GM21619 (cell line): ENCODE results near the gene MASP2.
"Not testable (repeated sequence)": the region's sequence is repeated elsewhere in the genome, so short reads cannot be mapped to it uniquely, and the experiment has no call there.

ENCODE experiments used
- ATAC-seq: cut with Tn5 transposase; IDR thresholded peaks from one replicate; pipeline ENCODE4 v1.9.1; 2021; ENCODE audit not compliant: unreplicated experiment

Gene MASP2

GRCh38 chr1:11058595-11059154 is 11.6 kb upstream of the MASP2 start:
- no peak for ATAC-seq

- no peak for ATAC-seq
These were observed 11.0 kb upstream of the MASP2 start for GRCh38 chr1:11058026-11058425.

- ATAC-seq, result no peak
These were observed 10.4 kb upstream of the MASP2 start for GRCh38 chr1:11057477-11057876.

- no peak for ATAC-seq
These were observed 9.5 kb upstream of the MASP2 start for GRCh38 chr1:11056504-11056903.

GRCh38 chr1:11055676-11056075 is 8.6 kb upstream of the MASP2 start:
- no peak for ATAC-seq

GRCh38 chr1:11054666-11055065 is 7.6 kb upstream of the MASP2 start:
- ATAC-seq, result no peak

GRCh38 chr1:11054181-11054580 is 7.1 kb upstream of the MASP2 start:
- ATAC-seq, result no peak

- ATAC-seq, result no peak
These were observed 6.7 kb upstream of the MASP2 start for GRCh38 chr1:11053758-11054137.

GRCh38 chr1:11052839-11053757 is 6.1 kb upstream of the MASP2 start:
- ATAC-seq, result no peak

- ATAC-seq, result no peak
These were observed 4.9 kb upstream of the MASP2 start for GRCh38 chr1:11051781-11052511.

- ATAC-seq, result not testable (repeated sequence)
These were observed 4.1 kb upstream of the MASP2 start for GRCh38 chr1:11051121-11051520.

- no peak for ATAC-seq
These were observed 821 bp downstream of the MASP2 start for GRCh38 chr1:11046270-11046566.

GRCh38 chr1:11045428-11046269 is 1.4 kb downstream of the MASP2 start:
- ATAC-seq, result no peak

- ATAC-seq, result no peak
These were observed 2.1 kb downstream of the MASP2 start for GRCh38 chr1:11044849-11045427.

- no peak for ATAC-seq
These were observed 2.8 kb downstream of the MASP2 start for GRCh38 chr1:11044086-11044848.

GRCh38 chr1:11042995-11043874 is 3.8 kb downstream of the MASP2 start:
- ATAC-seq, result no peak

- no peak for ATAC-seq
These were observed 5.0 kb downstream of the MASP2 start for GRCh38 chr1:11042065-11042464.

GRCh38 chr1:11041048-11041447 is 6.0 kb downstream of the MASP2 start:
- no peak for ATAC-seq

- ATAC-seq, result not testable (repeated sequence)
These were observed 7.0 kb downstream of the MASP2 start for GRCh38 chr1:11040105-11040429.
